ENCODE data around the gene ACYP2.

Gene ACYP2

GRCh38 chr2:54185105-54185504 is 69.7 kb downstream of the ACYP2 start:
- DNase-seq (ENCODE audit: low read depth, low spot score): no peak
- H3K4me3 ChIP-seq (ENCODE audit: insufficient read length, low read depth): no peak overlapping the region
- no peaks in the 10 kb centered on the region for H3K9me3 ChIP-seq (ENCODE audit: insufficient read depth, low read length)
- no peak for TF ChIP-seq ZNF274 (IDR thresholded peaks at IDR 0.05; ENCODE audit: low read depth, low read length)
- TF ChIP-seq YY1 (IDR thresholded peaks at IDR 0.05; ENCODE audit: insufficient read depth, insufficient read length): no peak
- TF ChIP-seq SUZ12 (IDR thresholded peaks at IDR 0.05; ENCODE audit: extremely low read depth, insufficient read depth, insufficient read length): no peak
- H3K9ac ChIP-seq (ENCODE audit: insufficient read length, low read depth): no peak overlapping the region
- no peaks in the 10 kb centered on the region for H3K4me1 ChIP-seq (ENCODE audit: insufficient read depth, insufficient read length)
- no peaks in the 10 kb centered on the region for H3K27me3 ChIP-seq (ENCODE audit: insufficient read depth, insufficient read length)
- no peaks in the 10 kb centered on the region for H3K36me3 ChIP-seq (ENCODE audit: insufficient read depth, insufficient read length, low read length)

GRCh38 chr2:54187331-54187730 is 71.9 kb downstream of the ACYP2 start:
- no peaks in the 10 kb centered on the region for H3K36me3 ChIP-seq (ENCODE audit: insufficient read depth, insufficient read length, low read length)
- no peaks in the 10 kb centered on the region for H3K9me3 ChIP-seq (ENCODE audit: insufficient read depth, low read length)
- TF ChIP-seq ZNF274 (IDR thresholded peaks at IDR 0.05; ENCODE audit: low read depth, low read length) (no peak), SUZ12 (IDR thresholded peaks at IDR 0.05; ENCODE audit: extremely low read depth, insufficient read depth, insufficient read length) (no peak), YY1 (IDR thresholded peaks at IDR 0.05; ENCODE audit: insufficient read depth, insufficient read length) (no peak)
- H3K4me1 ChIP-seq (ENCODE audit: insufficient read depth, insufficient read length): no peaks in the 10 kb centered on the region
- no peak overlapping the region for H3K4me3 ChIP-seq (ENCODE audit: insufficient read length, low read depth)
- no peak overlapping the region for H3K9ac ChIP-seq (ENCODE audit: insufficient read length, low read depth)
- no peaks in the 10 kb centered on the region for H3K27me3 ChIP-seq (ENCODE audit: insufficient read depth, insufficient read length)
- no peak for DNase-seq (ENCODE audit: low read depth, low spot score)

DNA sequence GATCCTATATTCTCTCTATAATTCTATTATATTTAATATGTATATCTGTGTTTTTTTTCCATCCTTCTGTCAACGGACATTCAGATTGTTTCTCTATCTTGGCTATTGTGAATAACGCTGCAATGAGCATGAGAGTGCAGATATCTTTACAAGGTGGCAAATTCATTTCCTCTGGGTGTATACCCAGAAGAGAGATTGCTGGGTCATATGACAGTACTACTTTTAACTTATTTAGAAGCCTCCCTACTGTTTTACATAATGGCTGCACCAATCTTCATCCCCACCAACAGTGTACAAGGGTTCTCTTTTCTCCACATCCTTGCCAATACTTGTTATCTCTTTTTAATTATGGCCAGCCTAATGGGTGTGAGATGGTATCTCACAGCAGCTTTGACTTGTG is 74.1 kb downstream of the ACYP2 start:
- TF ChIP-seq SUZ12 (IDR thresholded peaks at IDR 0.05; ENCODE audit: extremely low read depth, insufficient read depth, insufficient read length) (no peak), ZNF274 (IDR thresholded peaks at IDR 0.05; ENCODE audit: low read depth, low read length) (no peak), YY1 (IDR thresholded peaks at IDR 0.05; ENCODE audit: insufficient read depth, insufficient read length) (no peak)
- no peak overlapping the region for H3K9ac ChIP-seq (ENCODE audit: insufficient read length, low read depth)
- H3K9me3 ChIP-seq (ENCODE audit: insufficient read depth, low read length): no peaks in the 10 kb centered on the region
- no peaks in the 10 kb centered on the region for H3K27me3 ChIP-seq (ENCODE audit: insufficient read depth, insufficient read length)
- H3K4me3 ChIP-seq (ENCODE audit: insufficient read length, low read depth): no peak overlapping the region
- H3K4me1 ChIP-seq (ENCODE audit: insufficient read depth, insufficient read length): no peaks in the 10 kb centered on the region
- DNase-seq (ENCODE audit: low read depth, low spot score): no peak
- H3K36me3 ChIP-seq (ENCODE audit: insufficient read depth, insufficient read length, low read length): no peaks in the 10 kb centered on the region

DNA sequence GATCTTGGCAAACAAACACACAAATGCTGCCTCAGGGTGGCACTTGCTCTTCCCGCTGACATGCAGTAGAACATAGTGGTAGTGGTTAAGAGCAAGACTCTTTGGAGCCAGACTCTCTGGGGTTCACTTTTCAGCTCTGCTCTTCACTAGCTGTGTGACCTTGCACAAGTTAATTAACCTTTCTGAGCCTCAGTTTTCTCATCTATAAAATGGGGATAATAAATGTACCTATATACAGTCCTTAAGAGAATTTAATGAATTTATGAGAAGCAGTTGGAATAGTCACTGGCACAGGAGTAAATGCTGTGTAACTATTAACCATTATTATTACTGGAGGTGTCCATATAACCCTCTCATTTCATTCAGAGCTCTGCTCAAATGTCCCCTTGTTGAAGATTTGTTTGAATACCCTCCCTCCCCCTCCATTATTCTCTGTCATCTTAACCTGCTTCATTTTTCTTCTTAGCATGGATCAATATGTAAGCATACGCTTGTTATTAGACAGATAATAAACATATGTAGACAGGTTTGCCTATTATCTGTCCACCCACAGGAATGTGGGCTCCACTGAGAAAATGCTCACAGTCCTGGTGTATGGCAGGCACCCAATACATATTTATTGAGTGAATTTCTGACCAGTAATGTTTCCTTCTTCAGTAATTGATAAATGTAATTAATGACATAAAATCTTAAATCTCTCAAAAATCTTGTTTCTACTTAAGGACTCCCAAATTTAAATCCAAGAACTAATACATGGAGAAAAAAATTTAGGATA is 76.1 kb downstream of the ACYP2 start:
- no peak for TF ChIP-seq YY1 (IDR thresholded peaks at IDR 0.05; ENCODE audit: insufficient read depth, insufficient read length)
- DNase-seq (ENCODE audit: low read depth, low spot score): no peak
- no peak overlapping the region for H3K4me3 ChIP-seq (ENCODE audit: insufficient read length, low read depth)
- H3K9me3 ChIP-seq (ENCODE audit: insufficient read depth, low read length): no peaks in the 10 kb centered on the region
- H3K27me3 ChIP-seq (ENCODE audit: insufficient read depth, insufficient read length): no peaks in the 10 kb centered on the region
- no peaks in the 10 kb centered on the region for H3K4me1 ChIP-seq (ENCODE audit: insufficient read depth, insufficient read length)
- H3K36me3 ChIP-seq (ENCODE audit: insufficient read depth, insufficient read length, low read length): no peaks in the 10 kb centered on the region
- no peak overlapping the region for H3K9ac ChIP-seq (ENCODE audit: insufficient read length, low read depth)

DNA sequence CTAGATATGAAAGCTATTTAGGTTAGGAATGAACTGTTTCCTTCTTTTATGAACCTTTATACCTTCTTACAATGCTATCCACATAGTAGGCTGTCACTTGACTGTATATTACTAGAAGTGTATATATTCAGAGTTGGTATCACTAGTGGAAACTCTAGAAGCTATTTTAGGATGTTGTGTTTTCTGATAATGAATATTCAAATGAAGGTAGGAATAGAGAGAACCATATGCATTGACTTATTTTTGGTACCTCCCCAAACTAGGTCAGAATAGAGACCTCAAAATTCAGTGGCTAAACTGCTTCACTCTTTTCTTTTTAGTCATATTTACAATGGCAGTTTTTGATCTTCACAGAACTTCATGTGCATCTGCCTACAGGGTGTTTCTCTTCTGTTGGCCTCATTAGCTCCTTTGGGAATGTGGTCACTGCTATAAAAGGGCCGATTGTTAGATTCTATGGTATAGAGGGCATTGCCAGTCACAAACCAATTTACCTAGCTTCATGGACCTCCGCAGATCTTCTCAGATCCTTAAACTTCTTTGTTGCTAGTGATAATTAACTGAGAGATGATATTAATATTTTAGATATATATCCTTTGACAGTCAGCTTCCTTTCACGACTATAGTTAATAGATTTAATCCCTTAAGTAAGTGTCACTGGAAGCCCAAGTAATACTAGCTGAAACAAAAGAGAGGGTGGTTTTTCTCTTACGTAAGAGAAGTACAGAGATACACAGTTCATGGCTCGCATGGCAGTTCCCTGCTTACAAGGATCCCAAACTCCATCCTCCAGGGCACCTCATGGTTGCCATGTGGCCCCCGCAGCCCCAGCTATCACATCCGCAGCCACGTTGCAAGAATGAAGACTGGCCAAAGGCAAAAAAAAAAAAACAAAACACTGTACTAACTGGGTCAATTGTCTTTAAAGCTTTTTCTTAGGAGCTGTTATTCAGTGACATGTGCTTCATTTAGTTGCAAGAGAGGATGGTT is 79.6 kb downstream of the ACYP2 start:
- H3K4me1 ChIP-seq (ENCODE audit: insufficient read depth, insufficient read length): no peaks in the 10 kb centered on the region
- TF ChIP-seq SUZ12 (IDR thresholded peaks at IDR 0.05; ENCODE audit: extremely low read depth, insufficient read depth, insufficient read length) (no peak), ZNF274 (IDR thresholded peaks at IDR 0.05; ENCODE audit: low read depth, low read length) (no peak), YY1 (IDR thresholded peaks at IDR 0.05; ENCODE audit: insufficient read depth, insufficient read length) (no peak)
- no peaks in the 10 kb centered on the region for H3K9me3 ChIP-seq (ENCODE audit: insufficient read depth, low read length)
- DNase-seq (ENCODE audit: low read depth, low spot score): no peak
- H3K9ac ChIP-seq (ENCODE audit: insufficient read length, low read depth): no peak overlapping the region
- H3K36me3 ChIP-seq (ENCODE audit: insufficient read depth, insufficient read length, low read length): no peaks in the 10 kb centered on the region
- no peak overlapping the region for H3K4me3 ChIP-seq (ENCODE audit: insufficient read length, low read depth)
- no peaks in the 10 kb centered on the region for H3K27me3 ChIP-seq (ENCODE audit: insufficient read depth, insufficient read length)

- Histone ChIP-seq H3K4me3 (ENCODE audit: insufficient read length, low read depth) (no peak overlapping the region), H3K9me3 (ENCODE audit: insufficient read depth, low read length) (no peaks in the 10 kb centered on the region), H3K4me1 (ENCODE audit: insufficient read depth, insufficient read length) (no peaks in the 10 kb centered on the region), H3K9ac (ENCODE audit: insufficient read length, low read depth) (no peak overlapping the region), H3K36me3 (ENCODE audit: insufficient read depth, insufficient read length, low read length) (no peaks in the 10 kb centered on the region), H3K27me3 (ENCODE audit: insufficient read depth, insufficient read length) (no peaks in the 10 kb centered on the region)
- no peak for DNase-seq (ENCODE audit: low read depth, low spot score)
- TF ChIP-seq SUZ12 (IDR thresholded peaks at IDR 0.05; ENCODE audit: extremely low read depth, insufficient read depth, insufficient read length): no peak
- no peak for TF ChIP-seq ZNF274 (IDR thresholded peaks at IDR 0.05; ENCODE audit: low read depth, low read length)
- TF ChIP-seq YY1 (IDR thresholded peaks at IDR 0.05; ENCODE audit: insufficient read depth, insufficient read length): no peak
These were observed 81.2 kb downstream of the ACYP2 start for GRCh38 chr2:54196646-54197045.

- no peaks in the 10 kb centered on the region for H3K4me1 ChIP-seq (ENCODE audit: insufficient read depth, insufficient read length)
These were observed 89.1 kb downstream of the ACYP2 start for GRCh38 chr2:54204476-54204875.

More at GRCh38 chr2:54204476-54204875, 89.1 kb downstream of the ACYP2 start:
- no peaks in the 10 kb centered on the region for H3K27me3 ChIP-seq (ENCODE audit: insufficient read depth, insufficient read length)
- no peak for DNase-seq (ENCODE audit: low read depth, low spot score)
- TF ChIP-seq SUZ12 (IDR thresholded peaks at IDR 0.05; ENCODE audit: extremely low read depth, insufficient read depth, insufficient read length): no peak
- no peak for TF ChIP-seq ZNF274 (IDR thresholded peaks at IDR 0.05; ENCODE audit: low read depth, low read length)
- TF ChIP-seq YY1 (IDR thresholded peaks at IDR 0.05; ENCODE audit: insufficient read depth, insufficient read length): no peak
- H3K9me3 ChIP-seq (ENCODE audit: insufficient read depth, low read length): no peaks in the 10 kb centered on the region
- H3K4me3 ChIP-seq (ENCODE audit: insufficient read length, low read depth): no peak overlapping the region
- no peaks in the 10 kb centered on the region for H3K36me3 ChIP-seq (ENCODE audit: insufficient read depth, insufficient read length, low read length)
- no peak overlapping the region for H3K9ac ChIP-seq (ENCODE audit: insufficient read length, low read depth)

Data from NT2/D1 (cell line).